AG09309 (cell line): ENCODE data around the gene LFNG.

ENCODE experiments used
- DNase-seq: peaks from one replicate; pipeline ENCODE4 v3.0.0-alpha.2; 2010; ENCODE audit warnings: low read depth
- H3K4me3 ChIP-seq: 2 replicates; pipeline ENCODE4 v1.5.1; 2011; ENCODE audit warnings: mild to moderate bottlenecking, low read depth, low read length, moderate library complexity; ENCODE audit not compliant: control insufficient read depth
- CTCF ChIP-seq: IDR thresholded peaks from 2 replicates; pipeline ENCODE4 v1.5.1; 2011; ENCODE audit warnings: mild to moderate bottlenecking, low read depth, low read length, inconsistent platforms; ENCODE audit not compliant: insufficient read depth, control insufficient read depth; ENCODE audit errors: missing control alignments

The LFNG gene

GRCh38 chr7:2512179-2512661 is 7.4 kb upstream of the LFNG start:
- no peak for DNase-seq
- no peak overlapping the region for H3K4me3 ChIP-seq
- TF ChIP-seq CTCF, result no peak

- TF ChIP-seq CTCF, result no peak
- H3K4me3 ChIP-seq, result no peak overlapping the region
- DNase-seq, result no peak
These were observed 6.9 kb upstream of the LFNG start for GRCh38 chr7:2512713-2513112.

- no peak overlapping the region for H3K4me3 ChIP-seq
- no peak for TF ChIP-seq CTCF
- no peak for DNase-seq
These were observed 5.9 kb upstream of the LFNG start for GRCh38 chr7:2513702-2514101.

GRCh38 chr7:2514473-2515423 is 4.8 kb upstream of the LFNG start:
- no peak overlapping the region for H3K4me3 ChIP-seq
- no peak for TF ChIP-seq CTCF
- no peak for DNase-seq

GRCh38 chr7:2515424-2516193 is 4.0 kb upstream of the LFNG start:
- no peak for DNase-seq
- TF ChIP-seq CTCF, result no peak
- H3K4me3 ChIP-seq, result no peak overlapping the region

- TF ChIP-seq CTCF, result no peak
- no peak overlapping the region for H3K4me3 ChIP-seq
- DNase-seq, result no peak
These were observed 3.4 kb upstream of the LFNG start for GRCh38 chr7:2516194-2516555.
